Left forelimb (tissue), 1 donor: ENCODE data around the gene SMARCB1.
A peak's percentile ranks its signal among the peaks of the same experiment; 100 is the strongest.

Source experiments
- DNase-seq: peaks from one replicate; pipeline ENCODE4 v3.0.0-alpha.2; 2018; ENCODE audit warnings: low spot score

SMARCB1 gene

GRCh38 chr22:23803001-23803819 lies 16.4 kb downstream of the SMARCB1 start:
- DNase-seq: peak; percentile 40

GRCh38 chr22:23804781-23805291 lies 18.1 kb downstream of the SMARCB1 start:
- DNase-seq: peak; percentile 25

- DNase-seq: no peak
Observed at GRCh38 chr22:23806837-23807236, 20.1 kb downstream of the SMARCB1 start.

GRCh38 chr22:23812378-23812777 lies 25.6 kb downstream of the SMARCB1 start:
- no peak for DNase-seq

- DNase-seq: no peak
Observed at GRCh38 chr22:23815541-23816155, 28.9 kb downstream of the SMARCB1 start.

GRCh38 chr22:23816156-23816976 lies 29.6 kb downstream of the SMARCB1 start:
- peak; percentile 64 for DNase-seq

- DNase-seq: no peak
Observed at GRCh38 chr22:23817146-23817545, 30.4 kb downstream of the SMARCB1 start.

GRCh38 chr22:23818541-23818940 lies 31.8 kb downstream of the SMARCB1 start:
- DNase-seq: no peak

- DNase-seq: peak; percentile 53
Observed at GRCh38 chr22:23820748-23821211, 34.0 kb downstream of the SMARCB1 start.

GRCh38 chr22:23822101-23822671 lies 35.4 kb downstream of the SMARCB1 start:
- no peak for DNase-seq

- DNase-seq: peak; percentile 34
Observed at GRCh38 chr22:23823331-23823791, 36.6 kb downstream of the SMARCB1 start.

- DNase-seq: peak; percentile 53
Observed at GRCh38 chr22:23824476-23825245, 37.9 kb downstream of the SMARCB1 start.

GRCh38 chr22:23825246-23825905 lies 38.6 kb downstream of the SMARCB1 start:
- peak; percentile 45 for DNase-seq

- DNase-seq: peak; percentile 53
Observed at GRCh38 chr22:23826510-23827350, 40.0 kb downstream of the SMARCB1 start.

- peak; percentile 41 for DNase-seq
Observed at GRCh38 chr22:23827351-23827995, 40.7 kb downstream of the SMARCB1 start.

GRCh38 chr22:23828800-23829680 lies 42.3 kb downstream of the SMARCB1 start:
- peak; percentile 64 for DNase-seq

GRCh38 chr22:23829845-23830372 lies 43.1 kb downstream of the SMARCB1 start:
- peak; percentile 41 for DNase-seq

GRCh38 chr22:23831261-23831660 lies 44.5 kb downstream of the SMARCB1 start:
- peak; percentile 33 for DNase-seq
